Measurements from ENCODE around the gene BNC2. TPM values are rescaled to one million over a fixed set of nuclear protein-coding genes. Genes with fewer than 3 reads are reported as not detected.
A peak's percentile ranks its signal among the peaks of the same experiment; 100 is the strongest.

BNC2 gene
- total and polyA plus RNA-seq, 2 of the 4 experiments (the other 2 are of a cell fraction) = 15.5 to 45.2 TPM

GRCh38 chr9:16501726-16502125 lies 368.7 kb downstream of the BNC2 start:
- Histone ChIP-seq H3K27me3 (ENCODE audit: control insufficient read depth, insufficient read depth, low read length) (no peaks in the 10 kb centered on the region), H4K5ac (ENCODE audit: low read depth, low read length) (peak overlapping the region; percentile 46; the same call in 1 of the 2 replicates), H3K4me2 (ENCODE audit: low read depth, low read length) (peak overlapping the region; percentile 7; the same call in 1 of the 2 replicates), H4K8ac (ENCODE audit: low read depth in 2 of 2, low read length in 2 of 2) (peak overlapping the region; percentile 60 to 75), H3K4me3 (ENCODE audit: insufficient read depth, low read depth, low read length) (no peak overlapping the region), H2BK5ac (ENCODE audit: low read depth, low read length, poor library complexity, severe bottlenecking) (peak overlapping the region; percentile 56), H2BK120ac (ENCODE audit: low read depth, low read length) (peak overlapping the region; percentile 67), H3K14ac (replicated peaks; ENCODE audit: low read depth, low read length) (peak overlapping the region; percentile 69), H4K20me1 (ENCODE audit: insufficient read depth, low read length) (no peaks in the 10 kb centered on the region), H2BK20ac (ENCODE audit: low read depth, low read length) (peak overlapping the region; percentile 83), H3K4me1 (ENCODE audit: control insufficient read depth, insufficient read depth, low read length) (peaks cover 15% of the 10 kb centered on the region), H3K4ac (ENCODE audit: low read depth, low read length) (peak overlapping the region; percentile 56), H2AFZ (replicated peaks; ENCODE audit: low read length, poor library complexity) (no peak overlapping the region), H3K9me1 (ENCODE audit: insufficient read depth, low read length) (peaks cover 6% of the 10 kb centered on the region), H4K91ac (ENCODE audit: insufficient read depth, low read depth, low read length) (peak overlapping the region; percentile 86), H3K9me3 (ENCODE audit: control insufficient read depth, insufficient read depth, low read length) (no peaks in the 10 kb centered on the region), H3K79me1 (ENCODE audit: low read depth in 1 of 2, low read length in 2 of 2) (peaks cover 20 to 37% of the 10 kb centered on the region in 2 experiments), H2BK15ac (ENCODE audit: low read depth, low read length) (peak overlapping the region; percentile 73), H3K36me3 (ENCODE audit: control insufficient read depth, insufficient read depth, low read length) (no peaks in the 10 kb centered on the region), H3K18ac (ENCODE audit: low read depth, low read length) (peak overlapping the region; percentile 94; the same call in 1 of the 2 replicates), H2AK5ac (ENCODE audit: low read depth, low read length) (peak overlapping the region; percentile 76), H3K27ac (ENCODE audit: insufficient read depth, low read length) (no peak overlapping the region), H3K9ac (ENCODE audit: low read depth, low read length) (no peak overlapping the region), H3K23ac (ENCODE audit: low read depth, low read length) (peak overlapping the region; percentile 72; the same call in 1 of the 2 replicates), H3K56ac (ENCODE audit: extremely low read depth, insufficient read depth, low read length) (no peak overlapping the region), H2AK9ac (replicated peaks; ENCODE audit: low read depth, low read length, poor library complexity) (no peak overlapping the region)
- POLR2A ChIA-PET (ENCODE audit: unreplicated experiment) = no interaction called here
- dilution Hi-C loops (cut with HindIII; ENCODE audit: low sequenced_read_pairs, unreplicated experiment) = no loop called here
- no CpG with 5 or more reads among the region's 2 CpGs for WGBS, 2 experiments (ENCODE audit: extremely low coverage in 2 of 2, insufficient read length in 1 of 2)
- CTCF ChIA-PET = no interaction called here
- peak; percentile 25 for DNase-seq
- BruUV-seq (replicated peaks) = no TSS peak
- TF ChIP-seq NFE2L2 (IDR thresholded peaks at IDR 0.05; ENCODE audit: low read depth, low read length) = no peak
- TF ChIP-seq CTCF (conservative IDR thresholded peaks at IDR 0.05; ENCODE audit: low read depth, low read length) = no peak
- no peak for TF ChIP-seq CHD1 (IDR thresholded peaks at IDR 0.05; ENCODE audit: low read depth, low read length)
- no peak for TF ChIP-seq MAZ (IDR thresholded peaks at IDR 0.05; ENCODE audit: borderline replicate concordance, low read depth, low read length)
- no peak for TF ChIP-seq SMC3 (IDR thresholded peaks at IDR 0.05; ENCODE audit: low read depth, low read length)
- no peak for TF ChIP-seq BHLHE40 (IDR thresholded peaks at IDR 0.05; ENCODE audit: low read depth, low read length)
- no peak for TF ChIP-seq RCOR1 (IDR thresholded peaks at IDR 0.05; ENCODE audit: insufficient replicate concordance, low read length)
- no peak for TF ChIP-seq ELK1 (IDR thresholded peaks at IDR 0.05; ENCODE audit: borderline replicate concordance, low read depth, low read length)
- no peak for TF ChIP-seq RFX5 (IDR thresholded peaks at IDR 0.05; ENCODE audit: low read depth, low read length)
- TF ChIP-seq CEBPB (IDR thresholded peaks at IDR 0.05; ENCODE audit: low read depth, low read length) = no peak
- TF ChIP-seq MXI1 (IDR thresholded peaks at IDR 0.05; ENCODE audit: borderline replicate concordance, low read depth, low read length) = no peak
- TF ChIP-seq USF2 (IDR thresholded peaks at IDR 0.05; ENCODE audit: low read depth, low read length) = no peak
- TF ChIP-seq POLR2A (IDR thresholded peaks at IDR 0.05; ENCODE audit: low read depth, low read length) = no peak
- no peak for TF ChIP-seq FOS (IDR thresholded peaks at IDR 0.05; ENCODE audit: low read depth, low read length)
- no peak for TF ChIP-seq RAD21 (IDR thresholded peaks at IDR 0.05; ENCODE audit: low read length)
- TF ChIP-seq MAFK (IDR thresholded peaks at IDR 0.05; ENCODE audit: low read depth, low read length) = no peak
- ATAC-seq (ENCODE audit: low read depth) = no peak
- in situ Hi-C loops (cut with MboI; ENCODE audit: low sequenced_read_pairs) = no loop called here
- intact Hi-C loops (cut with micrococcal nuclease) = loop anchor here (5.0 kb wide), 1 partner anchor 164 kb away; no protein-coding TSS in a partner anchor
